Endothelial cell (in vitro differentiated cells): ENCODE results near the gene RERE. TPM values are rescaled to one million over a fixed set of nuclear protein-coding genes. Genes with fewer than 3 reads are reported as not detected.

ENCODE experiments used
- DNase-seq: peaks from one replicate; pipeline ENCODE4 v3.0.0; 2021; ENCODE audit warnings: low spot score
- H3K27ac Mint-ChIP-seq: one replicate; pipeline ENCODE4 v1.8.0; 2021; ENCODE audit warnings: mixed read lengths, inconsistent platforms; ENCODE audit not compliant: unreplicated experiment
- H3K27me3 Mint-ChIP-seq: one replicate; pipeline ENCODE4 v1.8.0; 2021; ENCODE audit warnings: mild to moderate bottlenecking, moderate library complexity, mixed read lengths, inconsistent platforms; ENCODE audit not compliant: unreplicated experiment
- H3K36me3 Mint-ChIP-seq: one replicate; pipeline ENCODE4 v1.8.0; 2021; ENCODE audit warnings: mild to moderate bottlenecking, low read depth, mixed read lengths, inconsistent platforms; ENCODE audit not compliant: unreplicated experiment
- H3K4me1 Mint-ChIP-seq: one replicate; pipeline ENCODE4 v1.8.0; 2021; ENCODE audit warnings: mild to moderate bottlenecking, mixed read lengths, inconsistent platforms; ENCODE audit not compliant: unreplicated experiment
- H3K4me3 Mint-ChIP-seq: one replicate; pipeline ENCODE4 v1.8.0; 2021; ENCODE audit warnings: mild to moderate bottlenecking, mixed read lengths, inconsistent platforms; ENCODE audit not compliant: unreplicated experiment
- H3K9me3 Mint-ChIP-seq: one replicate; pipeline ENCODE4 v1.8.0; 2021; ENCODE audit warnings: mixed read lengths, inconsistent platforms; ENCODE audit not compliant: unreplicated experiment
- total RNA-seq: library from RNA; stranded (reverse); fragmentation: NEBNext Ultra II Directional; extraction: Animal tissue kit (Norgen Biotek cat#: 25700); gene quantifications from one replicate; pipeline ENCODE4 v1.2.1, GENCODE V29; 2021; ENCODE audit not compliant: unreplicated experiment
- TF ChIP-seq, protein P1 (sequence below): fragments of 200-600 bp; sonication (generic); IDR thresholded peaks from one replicate; pipeline ENCODE4 v1.5.0; 2021; ENCODE audit warnings: antibody characterized with exemption; ENCODE audit not compliant: unreplicated experiment

The RERE gene
- total RNA-seq, 1 donor from 2014 or later, result 115 TPM

DNA sequence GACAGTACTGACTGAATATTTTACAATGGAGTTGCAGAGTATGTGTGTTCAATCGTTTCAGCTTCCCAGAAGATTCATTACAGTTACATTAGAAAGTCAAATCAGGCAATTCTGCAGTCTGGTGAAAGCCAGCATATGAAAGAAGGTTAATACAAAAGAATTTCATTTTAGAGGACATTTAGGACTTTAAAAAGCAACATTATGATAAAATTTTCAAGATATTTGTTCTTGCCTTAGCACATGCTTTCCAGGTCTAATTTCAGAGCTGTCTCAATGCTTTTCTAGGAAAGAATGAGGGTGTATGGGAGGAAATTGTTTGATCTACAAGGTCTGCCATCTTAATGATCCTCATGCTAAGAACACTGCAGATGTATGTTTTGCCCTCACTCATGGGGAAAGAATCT lies 63.2 kb downstream of the RERE start:
- Mint-ChIP-seq H3K4me3 (no peak overlapping the region), H3K4me1 (peaks cover 7% of the 10 kb centered on the region), H3K9me3 (no peaks in the 10 kb centered on the region), H3K27ac (no peak overlapping the region), H3K36me3 (no peaks in the 10 kb centered on the region), H3K27me3 (peaks cover 1% of the 10 kb centered on the region)
- TF ChIP-seq, protein P1, sequence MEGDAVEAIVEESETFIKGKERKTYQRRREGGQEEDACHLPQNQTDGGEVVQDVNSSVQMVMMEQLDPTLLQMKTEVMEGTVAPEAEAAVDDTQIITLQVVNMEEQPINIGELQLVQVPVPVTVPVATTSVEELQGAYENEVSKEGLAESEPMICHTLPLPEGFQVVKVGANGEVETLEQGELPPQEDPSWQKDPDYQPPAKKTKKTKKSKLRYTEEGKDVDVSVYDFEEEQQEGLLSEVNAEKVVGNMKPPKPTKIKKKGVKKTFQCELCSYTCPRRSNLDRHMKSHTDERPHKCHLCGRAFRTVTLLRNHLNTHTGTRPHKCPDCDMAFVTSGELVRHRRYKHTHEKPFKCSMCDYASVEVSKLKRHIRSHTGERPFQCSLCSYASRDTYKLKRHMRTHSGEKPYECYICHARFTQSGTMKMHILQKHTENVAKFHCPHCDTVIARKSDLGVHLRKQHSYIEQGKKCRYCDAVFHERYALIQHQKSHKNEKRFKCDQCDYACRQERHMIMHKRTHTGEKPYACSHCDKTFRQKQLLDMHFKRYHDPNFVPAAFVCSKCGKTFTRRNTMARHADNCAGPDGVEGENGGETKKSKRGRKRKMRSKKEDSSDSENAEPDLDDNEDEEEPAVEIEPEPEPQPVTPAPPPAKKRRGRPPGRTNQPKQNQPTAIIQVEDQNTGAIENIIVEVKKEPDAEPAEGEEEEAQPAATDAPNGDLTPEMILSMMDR, result no peak
- no peak for DNase-seq

DNA sequence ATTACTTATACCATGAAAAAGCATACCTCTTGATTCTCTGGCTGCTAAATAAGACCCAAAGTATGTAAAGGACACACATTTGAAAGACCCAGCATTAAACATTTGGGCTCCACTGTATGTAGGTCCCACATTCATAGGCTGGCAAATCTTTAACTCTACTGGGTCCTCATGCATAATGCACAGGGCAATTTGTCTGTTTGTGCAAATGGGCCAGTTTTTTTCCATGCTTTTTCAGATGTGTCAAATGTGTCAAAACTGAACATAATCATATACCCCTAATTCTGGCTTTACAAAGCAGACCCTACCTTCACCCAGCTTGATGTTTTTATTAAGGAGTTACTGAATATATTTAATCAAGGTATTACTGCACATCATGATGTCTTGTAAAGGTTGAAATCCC lies 63.7 kb downstream of the RERE start:
- no peak for DNase-seq
- peaks cover 1% of the 10 kb centered on the region for H3K27me3 Mint-ChIP-seq
- no peaks in the 10 kb centered on the region for H3K36me3 Mint-ChIP-seq
- no peaks in the 10 kb centered on the region for H3K9me3 Mint-ChIP-seq
- TF ChIP-seq, protein P1, result no peak
- H3K4me3 Mint-ChIP-seq, result no peak overlapping the region
- no peak overlapping the region for H3K27ac Mint-ChIP-seq
- peaks cover 7% of the 10 kb centered on the region for H3K4me1 Mint-ChIP-seq

DNA sequence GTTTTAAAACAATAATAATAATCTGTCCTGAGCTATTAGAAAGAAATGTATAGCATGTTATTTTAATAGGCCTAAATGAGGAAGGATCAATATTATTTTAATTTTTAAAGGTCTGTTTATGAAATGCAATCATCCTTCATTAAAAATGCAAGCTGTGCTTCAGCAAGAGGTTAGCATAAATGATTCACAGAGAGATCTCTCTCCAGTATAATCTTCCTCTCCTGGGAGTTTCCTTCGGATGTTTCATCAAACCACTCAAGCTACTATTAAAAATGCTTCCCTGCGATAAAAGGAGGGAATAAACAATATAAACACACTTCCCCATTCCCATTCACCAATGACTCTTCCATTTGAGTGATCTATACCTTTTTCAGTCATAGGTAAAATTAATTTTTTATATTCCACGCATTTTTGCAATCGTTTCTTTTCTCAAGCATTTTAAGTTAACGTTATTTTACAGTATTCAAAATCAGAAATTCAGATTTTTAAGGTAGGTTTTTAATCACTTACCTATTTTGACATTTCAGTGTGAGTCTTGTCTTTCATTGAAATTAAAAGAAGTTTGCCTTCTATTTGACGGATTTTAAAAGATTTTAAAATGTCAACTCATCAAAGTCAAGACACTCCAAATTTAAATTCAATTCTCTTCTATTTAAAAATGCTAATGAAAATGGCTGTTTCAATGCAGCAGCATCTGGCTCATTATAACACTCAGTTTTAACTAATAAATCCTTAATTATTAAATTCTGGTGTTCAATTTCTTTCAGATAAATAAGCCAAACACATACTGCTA lies 64.3 kb downstream of the RERE start:
- Mint-ChIP-seq H3K27ac (no peak overlapping the region), H3K4me1 (peaks cover 7% of the 10 kb centered on the region), H3K9me3 (no peaks in the 10 kb centered on the region), H3K4me3 (no peak overlapping the region), H3K27me3 (peaks cover 4% of the 10 kb centered on the region), H3K36me3 (no peaks in the 10 kb centered on the region)
- no peak for DNase-seq
- TF ChIP-seq, protein P1, result no peak

DNA sequence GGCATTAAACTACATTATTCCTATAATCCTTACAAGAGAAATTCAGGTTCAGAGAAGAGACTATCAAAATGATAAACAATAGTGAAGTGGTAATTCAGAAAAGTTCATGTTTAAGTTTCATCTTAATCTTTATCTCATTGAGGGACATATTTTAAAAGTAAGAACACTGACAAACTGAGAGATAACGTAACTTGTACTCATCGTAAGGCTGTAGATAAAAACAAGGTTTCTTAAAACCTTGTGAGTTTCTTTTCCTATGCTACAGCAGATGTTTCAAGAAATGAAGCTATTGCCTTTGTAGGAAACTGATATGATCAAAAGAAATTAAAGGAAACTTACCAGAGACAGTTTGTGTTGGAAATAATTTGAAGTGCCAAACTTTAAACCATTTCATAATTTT lies 65.0 kb downstream of the RERE start:
- Mint-ChIP-seq H3K4me3 (no peak overlapping the region), H3K4me1 (peaks cover 7% of the 10 kb centered on the region), H3K9me3 (no peaks in the 10 kb centered on the region), H3K27me3 (peaks cover 4% of the 10 kb centered on the region), H3K36me3 (no peaks in the 10 kb centered on the region), H3K27ac (no peak overlapping the region)
- TF ChIP-seq, protein P1, result no peak
- no peak for DNase-seq

DNA sequence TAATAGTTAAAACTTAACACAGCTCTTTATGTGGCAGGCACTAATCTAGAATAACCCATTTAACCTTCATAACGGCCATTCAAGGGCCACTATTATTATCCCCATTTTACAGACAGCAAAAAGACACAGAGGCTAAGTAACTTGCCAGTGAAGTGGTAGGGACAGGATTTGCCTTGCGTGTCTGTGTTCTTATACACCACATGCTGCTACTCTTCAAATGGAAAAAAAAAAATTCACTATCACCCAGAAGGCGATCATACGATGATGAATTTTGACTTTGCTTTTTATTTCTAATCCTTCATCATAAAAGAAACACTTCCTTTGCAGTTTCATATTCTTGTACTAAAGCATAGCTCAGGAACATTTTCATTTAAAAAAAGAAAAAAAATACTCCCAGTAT lies 65.5 kb downstream of the RERE start:
- TF ChIP-seq, protein P1, result no peak
- Mint-ChIP-seq H3K27ac (no peak overlapping the region), H3K4me1 (peaks cover 7% of the 10 kb centered on the region), H3K27me3 (peaks cover 4% of the 10 kb centered on the region), H3K36me3 (no peaks in the 10 kb centered on the region), H3K9me3 (no peaks in the 10 kb centered on the region), H3K4me3 (no peak overlapping the region)
- no peak for DNase-seq
